GM12892 (cell line): ENCODE measurements around the gene ACSS1.

Experiments used
- POLR2A ChIP-seq: IDR thresholded peaks from 2 replicates; pipeline ENCODE4 v1.6.1; 2011; ENCODE audit warnings: low read depth, low read length, control low read depth
- TAF1 ChIP-seq: IDR thresholded peaks from 2 replicates; pipeline ENCODE4 v1.6.1; 2011; ENCODE audit warnings: low read depth, mild to moderate bottlenecking, control low read depth, low read length, borderline replicate concordance

DNA sequence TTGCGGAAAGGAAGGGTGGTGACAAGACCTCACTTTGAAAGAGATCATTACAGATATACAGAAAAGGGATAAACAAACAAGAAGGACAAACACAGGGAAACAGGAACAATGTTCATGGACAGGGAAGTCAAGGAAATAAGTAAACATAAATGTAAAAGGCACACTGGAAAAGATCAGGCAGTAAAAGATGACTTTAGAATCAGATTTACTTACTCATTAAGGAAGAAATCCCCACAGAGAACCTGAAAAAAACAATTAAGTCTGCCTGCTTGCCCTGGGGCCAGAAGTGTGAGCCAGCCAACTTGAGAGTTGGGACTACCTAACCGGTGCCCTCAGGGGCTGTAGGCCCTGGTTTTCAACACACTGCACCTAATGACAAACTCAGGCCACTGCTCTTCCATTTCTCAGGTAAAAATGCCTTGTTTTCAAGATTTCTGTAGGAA, 67.1 kb downstream of the ACSS1 start:
- TF ChIP-seq TAF1, result no peak
- TF ChIP-seq POLR2A, result no peak
